ENCODE data around the gene NMU.
"Not testable (repeated sequence)": the region's sequence is repeated elsewhere in the genome, so short reads cannot be mapped to it uniquely, and the experiment has no call there.

Gene NMU

GRCh38 chr4:55624063-55624462 is 12.0 kb downstream of the NMU start:
- not testable (repeated sequence) for DNase-seq

GRCh38 chr4:55618546-55619143 is 17.5 kb downstream of the NMU start:
- no peak for DNase-seq

GRCh38 chr4:55617587-55618197 is 18.4 kb downstream of the NMU start:
- DNase-seq, result no peak

GRCh38 chr4:55615008-55615407 is 21.1 kb downstream of the NMU start:
- no peak for DNase-seq

GRCh38 chr4:55613621-55614020 is 22.5 kb downstream of the NMU start:
- DNase-seq, result no peak

GRCh38 chr4:55612341-55612740 is 23.8 kb downstream of the NMU start:
- no peak for DNase-seq

- DNase-seq, result no peak
Measured at GRCh38 chr4:55611358-55612059, 24.6 kb downstream of the NMU start.

- DNase-seq, result no peak
Measured at GRCh38 chr4:55610381-55610780, 25.7 kb downstream of the NMU start.

- no peak for DNase-seq
Measured at GRCh38 chr4:55609393-55609866, 26.7 kb downstream of the NMU start.

- DNase-seq, result no peak
Measured at GRCh38 chr4:55608591-55608990, 27.5 kb downstream of the NMU start.

GRCh38 chr4:55604996-55605395 is 31.1 kb downstream of the NMU start:
- no peak for DNase-seq

GRCh38 chr4:55600640-55601039 is 35.5 kb downstream of the NMU start:
- DNase-seq, result no peak

- DNase-seq, result no peak
Measured at GRCh38 chr4:55598641-55599040, 37.5 kb downstream of the NMU start.

GRCh38 chr4:55592014-55592413 is 44.1 kb downstream of the NMU start, which contains the start of gene PDCL2:
Gene PDCL2 (minus strand): TSS chr4:55592245. CDS start chr4:55592109, 136 bp downstream.
- DNase-seq, result no peak

GRCh38 chr4:55588160-55588559 is 47.9 kb downstream of the NMU start:
- no peak for DNase-seq

GRCh38 chr4:55582773-55583172 is 53.3 kb downstream of the NMU start:
- not testable (repeated sequence) for DNase-seq

- no peak for DNase-seq
Measured at GRCh38 chr4:55578341-55579010, 57.6 kb downstream of the NMU start.

- no peak for DNase-seq
Measured at GRCh38 chr4:55575513-55575912, 60.6 kb downstream of the NMU start.

GRCh38 chr4:55574252-55574651 is 61.8 kb downstream of the NMU start:
- no peak for DNase-seq

GRCh38 chr4:55571806-55572205 is 64.3 kb downstream of the NMU start:
- DNase-seq, result no peak

GRCh38 chr4:55568905-55569504 is 67.1 kb downstream of the NMU start:
- DNase-seq, result no peak

GRCh38 chr4:55561889-55562288 is 74.2 kb downstream of the NMU start:
- no peak for DNase-seq
